LNCAP (cell line): Measurements from ENCODE around the gene SEPHS2.

Source experiments
- CTCF ChIP-seq: fragments of 450-650 bp; IDR thresholded peaks from 2 replicates; pipeline ENCODE4 v1.5.1; 2017; ENCODE audit warnings: mild to moderate bottlenecking

SEPHS2 gene

GRCh38 chr16:30407804-30408534 lies 37.7 kb downstream of the SEPHS2 start:
- no peak for TF ChIP-seq CTCF

DNA sequence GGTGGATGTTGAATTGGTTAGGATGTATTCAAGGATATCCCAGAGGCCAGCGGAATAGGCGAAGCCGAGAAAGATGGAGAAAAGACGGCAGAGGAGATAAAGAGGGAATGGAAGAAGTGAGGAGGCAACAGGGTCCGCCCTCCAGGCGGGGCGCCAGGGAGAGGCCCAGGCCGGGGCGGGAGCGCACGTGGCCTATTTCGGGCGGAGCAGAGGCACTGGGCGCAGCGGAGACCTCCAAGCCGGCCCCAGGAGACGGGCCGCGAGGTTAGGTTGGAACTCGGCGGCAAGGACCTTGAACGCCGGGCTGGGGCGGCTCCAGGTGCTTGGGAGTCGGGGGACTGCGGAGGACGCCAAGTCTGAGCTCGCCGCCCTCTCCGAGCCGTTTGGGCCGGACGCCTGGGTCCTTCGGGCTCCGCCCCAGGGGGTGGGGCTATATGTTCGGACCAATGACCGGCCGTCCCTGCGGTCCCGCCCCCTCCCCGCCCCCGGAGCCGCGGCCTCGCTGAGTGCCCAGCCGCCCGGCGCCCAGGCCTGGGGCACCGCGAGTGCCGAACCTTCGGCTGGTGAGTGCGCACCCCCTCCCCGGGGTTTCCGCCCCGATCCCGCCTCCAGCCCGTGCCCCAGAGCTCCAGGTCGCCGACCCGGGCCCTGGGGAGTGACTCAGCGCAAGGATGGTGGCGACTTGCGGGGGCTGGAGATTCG lies 38.4 kb downstream of the SEPHS2 start, which contains the start of gene ZNF771:
ZNF771 (plus strand) TSS at position 505 of the 702 bp plus-strand sequence. CDS start 448 bp downstream, outside the sequence.
- no peak for TF ChIP-seq CTCF

- no peak for TF ChIP-seq CTCF
These were observed 38.9 kb downstream of the SEPHS2 start for GRCh38 chr16:30406795-30407101.

- no peak for TF ChIP-seq CTCF
These were observed 43.8 kb downstream of the SEPHS2 start for GRCh38 chr16:30401768-30402425.

GRCh38 chr16:30399435-30400186 lies 46.1 kb downstream of the SEPHS2 start:
- TF ChIP-seq CTCF: no peak

DNA sequence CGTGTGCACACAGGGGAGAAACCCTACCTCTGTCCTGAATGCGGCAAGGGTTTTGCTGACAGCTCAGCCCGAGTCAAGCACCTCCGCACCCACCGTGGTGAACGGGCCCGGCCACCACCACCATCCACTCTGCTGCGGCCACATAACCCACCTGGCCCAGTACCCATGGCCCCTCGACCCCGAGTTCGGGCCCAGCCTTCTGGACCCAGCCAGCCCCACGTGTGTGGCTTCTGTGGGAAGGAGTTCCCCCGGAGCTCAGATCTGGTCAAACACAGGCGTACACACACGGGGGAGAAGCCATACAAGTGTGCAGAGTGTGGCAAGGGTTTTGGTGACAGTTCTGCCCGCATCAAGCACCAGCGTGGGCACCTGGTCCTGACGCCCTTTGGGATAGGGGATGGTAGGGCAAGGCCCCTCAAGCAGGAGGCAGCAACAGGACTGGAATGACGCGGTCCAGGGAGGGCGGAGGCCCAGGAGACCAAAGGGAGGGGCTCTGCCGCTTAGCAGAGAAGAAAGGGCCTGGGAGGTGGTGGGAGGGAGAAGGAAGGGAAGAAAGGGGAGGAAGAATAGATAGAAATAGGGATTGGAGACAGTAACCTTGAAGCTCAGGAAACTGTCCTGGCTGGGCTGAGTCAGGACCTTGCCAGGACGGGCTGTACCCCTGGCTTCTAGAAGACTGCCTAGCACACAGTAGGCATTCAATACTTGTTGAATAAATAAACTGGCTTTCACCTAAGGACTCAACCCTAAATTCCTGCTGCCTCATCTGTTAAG lies 46.8 kb downstream of the SEPHS2 start:
- TF ChIP-seq CTCF: no peak
